Hepatic stellate cell (primary cell): Measurements from ENCODE around the gene PRDM15.

Source experiments
- DNase-seq: peaks from one replicate; pipeline ENCODE4 v3.0.0; 2011; ENCODE audit warnings: low spot score

Gene PRDM15

DNA sequence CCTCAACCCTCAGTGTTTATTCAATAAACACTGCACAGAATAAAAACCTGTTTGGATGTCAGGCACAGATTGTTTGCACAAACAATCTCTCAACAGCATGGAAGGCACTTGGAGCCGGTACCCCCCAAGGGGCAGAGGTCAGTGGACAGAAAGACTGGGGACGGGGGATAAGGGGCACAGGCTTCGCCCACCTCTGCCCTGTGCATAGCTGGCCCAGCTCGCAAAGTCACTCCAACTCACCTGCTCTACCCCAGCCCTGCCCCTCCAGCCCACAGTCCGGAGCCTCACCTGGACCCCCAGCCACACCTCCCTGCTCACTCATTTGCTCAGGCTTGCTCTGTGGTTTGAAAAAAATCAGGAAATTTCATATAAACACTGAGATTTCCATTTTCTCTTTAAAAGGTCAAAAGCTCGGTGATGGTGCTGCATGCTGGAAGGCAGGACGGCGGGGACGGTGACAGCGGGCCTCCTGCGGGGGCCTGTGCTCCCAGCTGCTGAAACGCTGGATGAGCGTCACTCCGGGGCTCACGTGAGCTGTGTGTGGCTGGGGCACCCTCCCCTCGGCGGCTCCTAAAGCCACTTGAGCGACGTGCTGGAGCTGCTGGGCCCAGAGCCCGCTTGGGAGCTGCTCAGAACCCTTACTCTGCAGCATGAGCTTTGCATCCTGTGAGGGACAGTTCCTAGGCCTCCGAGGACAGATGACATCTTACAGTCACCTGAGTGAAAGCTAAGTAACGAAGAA is 54.5 kb downstream of the PRDM15 start:
- no peak for DNase-seq

DNA sequence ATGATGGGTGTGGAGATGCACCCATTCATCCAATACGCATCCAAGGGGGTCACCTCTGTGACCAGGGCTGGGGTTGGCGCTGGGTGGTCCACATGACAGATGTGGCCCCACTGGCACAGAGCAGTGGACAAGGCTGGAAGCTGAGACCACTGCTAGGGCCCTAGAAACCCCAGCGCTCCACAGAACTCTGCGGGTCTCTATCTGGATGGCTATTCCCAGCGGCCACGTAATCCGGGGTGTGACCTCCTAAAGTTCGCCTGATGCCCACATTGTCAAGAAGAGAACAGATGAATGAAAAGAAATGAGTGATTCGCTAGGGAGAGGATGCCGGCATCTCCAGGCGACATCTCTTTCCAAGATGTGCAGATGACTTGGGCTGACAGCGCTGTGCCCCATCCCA is 55.2 kb downstream of the PRDM15 start:
- DNase-seq = no peak

DNA sequence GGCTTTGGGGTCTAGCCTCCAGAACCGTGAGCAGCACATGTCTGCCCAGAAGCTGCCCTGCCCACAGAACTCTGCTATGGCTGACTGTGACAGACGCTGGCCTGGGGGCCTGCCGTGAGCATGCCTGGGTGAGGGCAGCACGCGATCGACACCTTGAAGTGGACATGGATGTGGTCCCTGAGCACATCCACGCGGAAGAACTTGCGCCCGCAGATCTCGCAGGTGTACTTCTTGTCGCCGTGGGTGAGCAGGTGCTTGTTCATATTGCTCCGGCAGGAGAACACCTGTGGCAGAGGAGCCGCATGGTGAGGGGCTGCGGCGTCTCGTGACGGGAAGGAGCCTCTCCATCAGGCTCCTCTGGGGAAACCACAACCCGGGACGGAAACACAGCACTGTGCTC is 56.0 kb downstream of the PRDM15 start:
- no peak for DNase-seq

DNA sequence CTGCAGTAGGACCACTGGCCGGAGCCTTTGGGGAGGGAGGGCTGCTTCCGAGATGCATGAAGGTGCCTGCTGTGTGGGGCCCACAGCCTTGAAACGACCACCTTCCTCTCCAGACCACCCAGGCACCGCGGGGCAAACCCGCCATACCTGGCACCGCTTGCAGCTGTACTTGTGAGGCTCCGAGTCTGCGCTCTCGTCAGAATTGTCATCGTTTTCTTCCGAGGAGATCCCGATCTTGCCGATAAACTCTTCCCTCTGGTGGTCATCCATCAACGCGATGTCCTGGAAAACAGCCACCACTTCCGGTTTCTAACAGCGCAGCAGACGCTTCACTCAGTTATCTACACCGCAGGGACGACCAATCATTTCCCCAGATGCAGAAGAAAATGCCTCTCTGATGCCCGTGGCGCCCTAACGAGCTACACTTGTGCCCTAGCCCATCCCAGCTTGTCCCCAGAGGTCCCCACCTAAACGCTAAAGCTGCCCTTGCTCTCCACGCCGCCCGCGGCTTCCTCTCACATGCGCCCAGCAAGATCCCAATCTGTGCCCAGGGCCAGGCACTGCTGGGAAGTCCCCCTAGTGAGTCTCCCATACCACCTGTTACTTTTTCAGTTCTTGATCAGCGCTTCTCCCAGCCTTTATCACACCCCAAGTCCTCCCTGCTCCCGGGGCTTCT is 57.2 kb downstream of the PRDM15 start:
- no peak for DNase-seq

DNA sequence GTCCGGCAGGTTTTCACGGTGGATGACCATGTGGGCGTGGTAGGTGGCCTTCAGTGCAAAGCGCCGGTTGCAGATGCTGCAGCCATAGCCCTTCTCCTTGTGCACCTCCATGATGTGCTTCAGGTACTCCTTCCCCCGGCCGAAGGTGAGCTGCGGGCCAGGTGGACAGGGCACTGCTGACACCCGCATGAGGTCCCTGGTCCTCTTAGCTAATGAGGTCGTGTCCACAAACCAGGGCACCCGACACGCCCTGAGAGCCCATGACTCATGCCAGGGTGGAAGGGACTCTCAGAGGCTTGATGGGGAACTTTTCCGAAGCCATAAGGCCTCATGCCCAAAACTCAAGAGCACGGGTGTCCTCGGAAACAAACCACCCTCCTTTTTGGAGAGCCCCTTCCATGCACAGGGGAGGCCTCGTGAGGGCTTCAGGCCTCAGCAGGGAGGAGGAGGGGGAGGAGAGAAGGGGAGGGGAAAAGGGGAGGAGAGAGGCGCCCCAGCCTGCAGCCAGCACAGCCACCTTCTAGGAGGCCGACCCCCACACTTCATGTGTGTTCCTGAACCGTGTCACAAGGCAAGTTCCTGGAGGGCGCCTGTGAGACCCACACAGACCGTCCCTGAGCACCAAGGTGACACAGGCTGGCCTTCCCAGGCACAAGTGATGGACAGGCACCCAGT is 57.9 kb downstream of the PRDM15 start:
- DNase-seq = no peak

DNA sequence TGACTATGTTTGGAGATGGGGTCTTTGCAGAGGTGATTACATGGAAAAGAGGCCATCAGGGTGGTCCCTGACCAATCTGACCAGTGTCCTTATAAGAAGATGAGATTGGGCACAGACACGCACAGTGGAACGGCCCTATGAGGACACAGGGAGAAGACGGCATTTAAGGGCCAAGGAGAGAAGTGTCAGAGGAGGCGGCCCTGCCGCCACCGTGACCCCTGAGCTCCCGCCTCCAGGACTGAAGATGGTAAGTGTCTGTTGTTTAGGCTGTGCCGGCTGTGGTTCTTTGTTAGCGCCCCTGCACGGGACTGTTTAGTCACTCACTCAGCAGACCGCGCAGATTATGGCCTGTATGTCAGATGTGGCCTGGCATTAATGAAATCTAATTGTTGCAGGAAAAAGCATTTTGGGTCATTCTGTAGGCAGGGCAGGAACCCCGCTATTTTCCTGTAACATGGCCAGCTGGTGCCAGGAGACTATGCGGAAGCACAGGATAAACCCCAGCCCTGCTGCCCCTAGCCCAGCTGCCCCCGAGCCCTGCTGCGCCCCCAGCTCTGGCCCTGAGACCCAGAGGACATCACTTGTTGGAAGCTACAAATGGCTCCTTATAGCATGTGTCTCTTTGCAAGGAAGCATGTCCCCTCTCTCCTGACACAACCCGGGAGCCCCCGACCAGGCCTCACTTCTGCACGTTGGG is 58.6 kb downstream of the PRDM15 start:
- no peak for DNase-seq

DNA sequence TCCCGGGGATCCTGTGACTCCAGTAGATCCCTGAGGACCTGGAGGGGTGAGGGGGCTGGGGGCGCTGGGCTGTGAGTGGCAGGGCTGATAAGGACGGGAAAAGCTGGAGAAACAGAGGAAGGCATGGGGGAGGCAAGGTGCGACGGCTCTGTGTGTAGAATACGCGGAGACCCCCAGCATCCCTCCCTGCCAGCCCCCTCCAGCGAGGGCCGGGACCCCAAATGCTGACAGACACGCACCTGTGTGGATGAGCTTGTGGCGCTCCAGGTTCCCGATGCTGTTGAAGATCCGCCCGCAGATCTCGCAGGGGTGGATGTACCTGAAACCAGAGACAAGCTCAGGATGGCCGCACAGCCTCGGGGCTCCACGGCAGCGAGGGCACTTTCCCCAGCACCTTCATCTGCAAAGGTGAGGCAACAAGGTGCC is 59.3 kb downstream of the PRDM15 start:
- no peak for DNase-seq

DNA sequence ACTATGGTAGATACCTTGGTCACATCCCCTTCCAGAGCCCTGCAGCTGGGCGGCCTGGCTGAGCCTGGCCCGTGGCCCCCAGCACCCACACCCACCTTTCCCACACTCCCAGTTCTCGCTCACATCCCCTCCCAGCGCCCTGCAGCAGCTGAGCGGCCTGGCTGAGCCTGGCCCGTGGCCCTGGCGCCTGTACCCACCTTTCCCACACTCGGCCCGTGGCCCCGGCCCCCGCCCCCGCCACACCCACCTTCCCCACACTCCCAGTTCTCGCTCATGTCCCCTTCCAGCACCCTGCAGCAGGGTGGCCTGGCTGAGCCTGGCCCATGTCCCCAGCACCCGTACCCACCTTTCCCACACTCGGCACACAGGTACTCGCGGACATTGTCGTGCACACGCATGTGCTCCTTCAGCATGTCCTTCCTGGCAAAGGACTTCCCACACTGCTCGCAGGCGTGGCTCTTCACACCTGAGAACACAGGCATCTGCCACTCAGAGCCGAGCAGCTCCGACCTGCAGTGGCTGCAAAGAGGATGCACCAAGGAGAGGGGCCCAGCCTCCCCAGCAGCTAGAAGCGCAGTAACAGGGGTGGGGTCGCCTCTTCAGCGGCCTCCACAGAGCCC is 59.8 kb downstream of the PRDM15 start:
- no peak for DNase-seq

DNA sequence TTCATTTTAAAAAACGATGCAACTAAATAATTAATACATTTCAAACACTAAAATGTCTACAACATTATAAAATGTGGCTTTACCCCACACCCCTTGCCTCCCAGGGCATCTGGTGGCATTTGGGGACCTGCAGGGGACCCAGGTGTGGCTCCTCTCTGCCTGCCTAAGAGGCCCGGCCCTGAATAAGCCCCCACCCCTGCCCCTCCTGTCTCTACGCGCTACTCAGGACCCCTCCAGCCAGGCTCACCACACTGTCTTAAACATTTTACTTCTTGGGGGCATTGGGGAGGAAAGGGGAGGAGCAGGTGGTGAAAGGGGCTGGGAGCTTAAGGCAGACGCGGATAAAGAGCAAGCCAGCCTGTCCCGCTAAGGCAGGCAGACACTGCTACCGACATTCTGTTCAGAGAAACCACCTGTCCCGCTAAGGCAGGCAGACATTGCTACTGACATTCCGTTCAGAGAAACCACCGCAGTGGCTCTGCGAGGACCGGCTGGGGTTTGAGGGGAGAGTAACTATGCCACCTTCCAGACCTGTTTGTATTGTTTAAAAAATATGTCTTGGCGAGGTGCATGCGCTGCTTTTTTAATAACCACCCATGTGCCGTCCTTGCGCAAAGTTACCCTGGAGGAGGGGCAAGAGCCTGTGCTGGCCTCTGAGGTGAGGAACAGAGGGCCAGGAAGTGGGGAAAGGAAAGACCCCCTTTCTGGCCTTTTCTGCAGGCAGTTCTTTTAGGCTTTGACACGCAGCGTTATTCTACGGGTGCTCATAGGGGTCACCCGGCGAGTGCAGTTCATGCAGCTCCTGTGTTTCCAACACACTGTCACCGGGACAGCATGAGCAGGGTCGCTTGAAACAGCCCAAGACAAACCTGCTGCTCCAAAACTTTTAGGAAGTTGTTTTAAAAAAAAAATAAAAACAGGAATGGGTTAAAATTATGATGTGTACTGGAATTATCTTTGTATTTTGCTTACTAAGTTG is 61.0 kb downstream of the PRDM15 start:
- no peak for DNase-seq

DNA sequence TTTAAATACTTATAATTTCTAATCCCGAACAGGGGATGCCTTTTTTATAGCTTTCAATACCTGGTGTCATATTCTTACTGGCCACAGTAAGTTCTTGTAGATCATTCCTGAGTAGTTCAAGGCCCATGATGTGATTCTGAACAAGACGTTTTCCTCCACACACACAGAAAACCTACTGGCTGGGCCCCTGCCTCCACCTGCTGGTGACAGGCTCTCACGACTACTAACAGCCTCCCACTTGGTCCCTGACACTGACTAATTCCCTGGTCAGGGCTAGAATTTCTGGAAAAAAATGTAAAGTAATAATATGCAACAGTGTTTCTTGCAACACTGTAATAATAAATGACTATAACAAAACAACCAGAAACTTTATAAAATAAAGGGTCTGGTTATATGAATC is 61.9 kb downstream of the PRDM15 start:
- peak; percentile 94 for DNase-seq

DNA sequence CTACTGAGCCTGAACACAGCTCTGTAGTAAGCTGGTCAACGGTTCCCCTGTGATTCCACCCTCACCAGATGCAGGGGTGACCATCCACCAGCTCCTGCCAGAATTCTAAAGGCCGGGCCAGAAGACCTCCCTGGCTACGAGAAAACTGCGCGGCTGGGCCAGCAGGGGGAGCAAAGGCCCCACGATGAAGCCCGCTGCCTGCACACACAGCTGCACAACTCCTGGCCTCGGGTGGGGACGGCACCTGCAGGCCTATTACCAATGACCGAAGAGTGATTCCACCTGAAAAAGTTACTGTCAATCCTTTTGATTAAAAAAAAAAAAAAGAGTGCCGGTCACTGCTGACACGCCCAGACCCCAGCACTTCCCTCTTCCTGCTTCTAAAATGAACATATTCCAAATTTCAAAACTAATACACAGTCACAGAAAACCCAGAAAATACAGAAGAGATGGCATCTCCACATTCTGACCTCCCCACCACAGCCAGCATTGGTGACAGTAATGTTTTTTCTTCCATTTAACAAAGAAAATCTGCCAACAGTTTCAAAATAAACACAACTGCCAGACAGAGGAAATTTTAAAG is 62.5 kb downstream of the PRDM15 start:
- DNase-seq = peak; percentile 83

DNA sequence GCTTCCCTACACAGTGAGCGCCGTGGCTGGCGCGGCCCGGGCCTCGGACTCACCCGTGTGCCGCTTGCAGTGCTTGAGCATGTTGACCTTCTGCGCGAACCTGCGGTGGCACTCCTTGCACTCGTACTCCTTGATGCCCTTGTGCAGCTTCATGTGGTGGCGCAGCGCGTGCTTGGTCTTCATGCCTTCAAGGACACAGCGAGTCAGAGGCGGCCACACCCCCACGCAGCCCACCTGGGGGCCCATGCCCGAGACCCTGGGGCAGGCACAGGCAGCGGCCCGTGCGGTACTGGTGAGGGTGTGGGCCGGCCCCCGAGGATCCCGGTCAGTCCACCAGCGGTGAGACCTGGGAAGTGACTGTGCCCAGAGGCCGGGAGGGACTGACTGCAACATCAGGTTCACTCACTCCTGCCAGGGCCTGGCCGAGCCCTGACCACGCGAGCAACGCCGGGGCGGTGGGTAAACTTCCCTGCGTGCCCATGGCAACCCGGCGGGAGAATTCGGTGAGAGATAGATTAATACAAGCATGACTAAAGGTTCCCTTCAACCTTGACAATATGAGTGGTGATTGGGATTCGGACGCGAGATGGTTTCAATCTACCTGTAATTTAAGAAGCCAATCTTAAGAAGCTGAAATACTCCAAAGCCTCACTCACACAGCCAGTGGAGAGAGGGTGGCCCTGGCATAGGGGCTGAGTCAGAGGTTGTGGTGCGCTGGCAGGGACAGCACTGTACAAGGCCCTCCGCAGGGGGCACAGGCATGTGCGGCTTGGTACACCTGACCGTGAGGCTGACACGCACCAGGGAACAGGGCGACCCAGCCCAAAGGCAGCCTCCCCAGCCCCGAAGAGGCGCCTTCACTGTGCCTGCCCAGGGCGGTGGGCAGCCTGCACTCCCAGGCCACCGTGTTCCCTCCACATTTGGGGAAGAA is 63.2 kb downstream of the PRDM15 start:
- DNase-seq = no peak

DNA sequence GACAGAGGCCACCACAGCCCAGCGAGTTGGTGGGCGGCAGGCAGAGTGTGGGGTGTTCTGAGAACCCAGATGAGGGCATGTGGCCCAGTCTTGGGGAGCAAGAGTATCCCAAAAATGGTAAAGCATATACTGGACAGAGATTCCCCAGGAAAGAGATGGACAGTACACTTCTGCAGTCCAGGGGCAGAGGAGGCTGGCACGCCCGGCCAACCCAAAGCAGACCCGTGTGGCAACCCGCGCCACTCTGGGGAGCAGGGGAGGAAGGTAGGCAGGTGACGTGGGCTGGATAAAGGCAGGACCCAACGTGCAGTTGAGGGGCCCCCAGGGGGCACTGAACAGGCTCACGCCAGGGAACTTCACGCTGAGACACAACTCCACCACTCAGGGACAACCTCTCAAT is 65.9 kb downstream of the PRDM15 start:
- no peak for DNase-seq

DNA sequence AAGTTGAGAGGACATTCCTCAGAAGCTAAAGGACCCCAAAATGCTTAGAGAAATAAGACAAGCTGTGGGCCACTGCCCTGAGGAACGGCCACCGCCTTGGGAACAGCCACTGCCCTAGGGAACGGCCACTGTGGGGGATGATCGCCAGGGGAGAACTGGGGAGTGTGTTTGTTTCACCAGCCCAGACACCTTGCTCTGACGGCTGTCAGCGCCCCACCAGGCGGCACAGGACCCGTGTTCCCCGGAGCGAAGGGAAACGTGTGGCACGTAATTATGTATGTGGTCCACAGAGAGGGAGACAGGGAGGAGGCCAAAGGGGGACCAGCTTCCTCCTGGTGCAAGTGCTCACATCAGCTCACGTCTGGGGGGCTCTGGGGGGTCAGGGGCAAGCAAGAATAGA is 66.5 kb downstream of the PRDM15 start:
- DNase-seq = no peak

DNA sequence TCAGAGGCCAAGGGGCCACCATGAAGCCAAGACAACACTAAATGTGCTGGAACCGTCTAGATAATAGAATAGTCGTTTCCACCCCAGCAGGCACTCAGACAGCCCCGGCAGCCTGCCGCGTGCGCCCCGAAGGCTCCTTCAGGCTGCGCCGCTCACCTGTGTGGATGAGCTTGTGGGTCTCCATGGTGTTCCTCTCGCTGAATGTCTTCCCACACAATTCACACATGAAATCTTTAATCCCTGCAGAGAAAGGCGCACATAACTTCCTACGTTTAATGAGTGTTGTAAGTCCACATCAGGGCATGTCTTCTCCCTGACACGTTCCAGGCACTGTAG is 68.6 kb downstream of the PRDM15 start:
- no peak for DNase-seq

DNA sequence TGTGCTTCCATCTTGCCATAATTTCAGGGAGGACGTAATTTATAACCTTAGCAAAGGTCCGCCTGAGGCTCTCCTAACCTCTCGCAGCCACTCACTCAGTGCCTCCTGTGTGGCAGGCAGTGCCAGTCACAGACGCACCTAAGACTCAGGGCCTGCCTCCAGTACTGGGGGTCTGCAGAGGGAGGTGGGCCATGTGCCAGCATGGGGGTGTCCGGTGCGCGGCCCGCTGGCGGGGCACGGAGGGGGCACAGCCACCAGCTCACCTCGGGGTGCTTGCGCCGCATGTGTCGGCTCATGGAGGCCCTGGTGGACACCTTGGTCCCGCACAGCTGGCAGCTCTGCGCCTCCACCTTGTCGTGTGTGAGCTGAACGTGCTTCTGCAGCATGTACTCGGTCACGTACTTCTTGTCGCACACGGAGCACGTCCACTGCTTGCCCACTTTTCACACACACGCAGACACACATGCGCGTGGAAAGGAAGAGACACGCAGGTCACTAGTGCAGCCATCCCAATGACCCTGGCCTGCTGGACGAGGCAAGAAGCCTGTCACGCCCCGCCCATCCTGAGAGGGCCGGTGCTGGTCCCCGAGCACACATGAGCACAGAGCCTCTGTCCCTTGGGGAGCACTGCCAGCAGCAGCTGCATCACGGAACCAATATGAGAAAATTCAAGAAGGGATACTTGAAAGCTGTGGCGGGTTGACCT is 69.1 kb downstream of the PRDM15 start:
- no peak for DNase-seq

DNA sequence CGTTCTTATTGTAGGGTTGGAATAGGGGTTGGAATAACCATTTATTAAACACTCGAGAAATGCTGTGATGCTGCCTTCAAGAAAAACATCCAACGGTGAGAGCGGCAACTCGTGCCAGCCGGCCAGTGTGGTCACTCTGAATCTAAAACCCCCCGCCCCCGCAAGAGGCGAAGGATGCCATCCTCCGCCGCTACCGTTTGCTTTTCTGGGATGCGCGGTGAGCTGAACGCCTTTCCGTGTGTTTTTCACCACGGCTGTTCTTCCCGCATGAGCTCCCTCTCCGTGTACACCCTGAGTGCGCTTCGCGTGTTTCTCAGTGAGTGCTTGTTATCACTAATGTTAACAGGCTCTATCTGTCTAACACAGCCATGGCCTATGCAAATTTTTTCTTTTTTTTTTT is 70.3 kb downstream of the PRDM15 start:
- DNase-seq = no peak

DNA sequence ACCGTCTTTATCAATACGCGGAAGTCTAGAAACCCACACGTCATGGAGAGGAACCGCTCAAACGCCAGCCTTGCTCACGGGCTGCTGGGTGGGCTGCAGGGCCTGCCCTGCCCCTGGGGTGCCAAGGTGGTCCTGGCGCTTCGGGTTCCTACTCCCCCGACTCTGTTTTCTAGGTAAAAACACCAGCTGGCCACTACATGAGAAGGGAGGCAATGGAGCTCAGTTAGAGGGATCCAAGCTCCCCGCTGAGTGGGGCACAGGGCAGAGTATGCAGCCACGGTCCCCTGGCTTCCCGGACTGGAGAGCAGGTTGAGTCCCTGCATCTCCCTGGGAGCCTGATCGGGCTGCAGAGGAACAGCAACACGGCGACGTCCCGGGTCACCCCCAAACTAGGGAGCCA is 71.0 kb downstream of the PRDM15 start:
- no peak for DNase-seq

DNA sequence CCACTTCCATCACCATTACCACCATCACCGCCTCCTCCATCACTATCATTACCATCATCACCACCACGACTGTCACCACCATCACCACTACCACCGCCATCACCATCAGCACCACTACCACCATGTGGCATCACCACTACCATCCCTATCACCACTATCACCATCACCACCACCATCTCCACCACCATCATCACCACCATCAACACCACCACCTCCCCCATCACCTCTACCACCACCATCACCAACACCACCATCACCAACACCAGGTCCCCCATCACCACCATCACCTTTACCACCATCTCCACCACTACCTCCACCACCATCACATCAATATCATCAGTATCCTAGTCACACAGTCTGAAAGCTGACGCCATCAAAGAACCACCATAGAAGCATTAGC is 72.4 kb downstream of the PRDM15 start:
- no peak for DNase-seq
